A673 (cell line): ENCODE results near the gene AGT. TPM values are rescaled to one million over a fixed set of nuclear protein-coding genes. Genes with fewer than 3 reads are reported as not detected.

Experiments
- BruUV-seq: library from RNA; stranded (reverse); fragments of 400-500 nt; replicated peaks from 2 replicates; lab custom pipeline; 2021; lab: Mats Ljungman, UMichigan
- CTCF ChIA-PET: fragments of 300-600 bp; sonication (Branson Sonifier 250); formaldehyde crosslinking; loops from one replicate; lab custom pipeline; 2022; ENCODE audit warnings: antibody characterized with exemption; lab: Charles Lee
- POLR2A ChIA-PET: fragments of 300-600 bp; sonication (Branson Sonifier 250); formaldehyde crosslinking; loops from one replicate; lab custom pipeline; 2022; ENCODE audit warnings: antibody characterized with exemption; ENCODE audit not compliant: low non-redundant PET; lab: Charles Lee
- DNase-seq: peaks from one replicate; pipeline ENCODE4 v3.0.0-alpha.2; 2015; ENCODE audit warnings: low spot score
- H3K27ac ChIP-seq: fragments of 200-600 bp; sonication (generic); 2 replicates; pipeline ENCODE4 v1.5.1; 2016; ENCODE audit warnings: mixed run types, low read depth, mild to moderate bottlenecking, mixed read lengths, antibody characterized with exemption, low read length; ENCODE audit not compliant: poor library complexity, severe bottlenecking
- H3K27me3 ChIP-seq: fragments of 200-600 bp; sonication (generic); replicated peaks from 2 replicates; pipeline ENCODE4 v1.6.1; 2017; ENCODE audit warnings: mixed run types, low read depth, mild to moderate bottlenecking, mixed read lengths, antibody characterized with exemption, low read length; ENCODE audit not compliant: insufficient read depth, poor library complexity
- H3K36me3 ChIP-seq: fragments of 200-600 bp; sonication (generic); 2 replicates; pipeline ENCODE4 v1.6.1; 2016; ENCODE audit warnings: mixed run types, mild to moderate bottlenecking, mixed read lengths, antibody characterized with exemption, low read length; ENCODE audit not compliant: insufficient read depth, poor library complexity, severe bottlenecking
- H3K4me1 ChIP-seq: fragments of 200-600 bp; sonication (generic); 2 replicates; pipeline ENCODE4 v1.6.1; 2017; ENCODE audit warnings: mixed run types, mild to moderate bottlenecking, mixed read lengths, antibody characterized with exemption, low read length; ENCODE audit not compliant: insufficient read depth, poor library complexity, severe bottlenecking
- H3K4me3 ChIP-seq: fragments of 200-600 bp; sonication (generic); 2 replicates; pipeline ENCODE4 v1.5.1; 2016; ENCODE audit warnings: low read depth, mixed run types, mild to moderate bottlenecking, mixed read lengths, low read length; ENCODE audit not compliant: poor library complexity, severe bottlenecking
- H3K9me3 ChIP-seq: fragments of 200-600 bp; sonication (generic); 2 replicates; pipeline ENCODE4 v1.6.1; 2016; ENCODE audit warnings: mixed run types, low read depth, mild to moderate bottlenecking, mixed read lengths, antibody characterized with exemption, low read length; ENCODE audit not compliant: poor library complexity, severe bottlenecking
- EZH2 ChIP-seq: fragments of 200-600 bp; sonication (generic); IDR thresholded peaks from 2 replicates; pipeline ENCODE4 v1.6.1; 2017; ENCODE audit warnings: borderline replicate concordance, low read depth, mild to moderate bottlenecking, mixed read lengths, antibody characterized with exemption, low read length; ENCODE audit not compliant: poor library complexity, severe bottlenecking
- intact Hi-C: fragments of 100-400 bp; cut with micrococcal nuclease; formaldehyde crosslinking; loops from one replicate; pipeline ENCODE4 v1.10.0; 2022; ENCODE audit not compliant: unreplicated experiment
- total RNA-seq: library from RNA; stranded (reverse); gene quantifications from 2 replicates; pipeline ENCODE4 v1.2.3, GENCODE V29; 2021
- TF ChIP-seq, protein P1 (sequence below): fragments of 300-800, 200-600 bp; sonication (generic); conservative IDR thresholded peaks from 2 replicates; pipeline ENCODE4 v1.5.1; 2017; ENCODE audit warnings: low read depth, mild to moderate bottlenecking, antibody characterized with exemption, low read length, moderate library complexity, mixed read lengths

AGT gene
- total RNA-seq, 1 experiment from 2014 or later = not detected

- no peak for DNase-seq
- Histone ChIP-seq H3K36me3 (no peaks in the 10 kb centered on the region), H3K9me3 (no peaks in the 10 kb centered on the region), H3K4me3 (no peak overlapping the region), H3K27me3 (no peaks in the 10 kb centered on the region), H3K4me1 (no peaks in the 10 kb centered on the region), H3K27ac (no peak overlapping the region)
- TF ChIP-seq EZH2 = no peak
- TF ChIP-seq, protein P1, sequence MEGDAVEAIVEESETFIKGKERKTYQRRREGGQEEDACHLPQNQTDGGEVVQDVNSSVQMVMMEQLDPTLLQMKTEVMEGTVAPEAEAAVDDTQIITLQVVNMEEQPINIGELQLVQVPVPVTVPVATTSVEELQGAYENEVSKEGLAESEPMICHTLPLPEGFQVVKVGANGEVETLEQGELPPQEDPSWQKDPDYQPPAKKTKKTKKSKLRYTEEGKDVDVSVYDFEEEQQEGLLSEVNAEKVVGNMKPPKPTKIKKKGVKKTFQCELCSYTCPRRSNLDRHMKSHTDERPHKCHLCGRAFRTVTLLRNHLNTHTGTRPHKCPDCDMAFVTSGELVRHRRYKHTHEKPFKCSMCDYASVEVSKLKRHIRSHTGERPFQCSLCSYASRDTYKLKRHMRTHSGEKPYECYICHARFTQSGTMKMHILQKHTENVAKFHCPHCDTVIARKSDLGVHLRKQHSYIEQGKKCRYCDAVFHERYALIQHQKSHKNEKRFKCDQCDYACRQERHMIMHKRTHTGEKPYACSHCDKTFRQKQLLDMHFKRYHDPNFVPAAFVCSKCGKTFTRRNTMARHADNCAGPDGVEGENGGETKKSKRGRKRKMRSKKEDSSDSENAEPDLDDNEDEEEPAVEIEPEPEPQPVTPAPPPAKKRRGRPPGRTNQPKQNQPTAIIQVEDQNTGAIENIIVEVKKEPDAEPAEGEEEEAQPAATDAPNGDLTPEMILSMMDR = no peak
- intact Hi-C loops = no loop called here
- CTCF ChIA-PET = no interaction called here
- BruUV-seq = no TSS peak
- POLR2A ChIA-PET = interaction anchor here (0.6 kb wide), 1 partner anchor 199 kb away, joined by 3 read pairs; no protein-coding TSS in a partner anchor
Measured at GRCh38 chr1:230759369-230760065, 45.6 kb upstream of the AGT start.

GRCh38 chr1:230758709-230759368, 44.9 kb upstream of the AGT start:
- no TSS peak for BruUV-seq
- POLR2A ChIA-PET = no interaction called here
- DNase-seq = no peak
- CTCF ChIA-PET = no interaction called here
- Histone ChIP-seq H3K36me3 (no peaks in the 10 kb centered on the region), H3K27me3 (no peaks in the 10 kb centered on the region), H3K9me3 (no peaks in the 10 kb centered on the region), H3K27ac (no peak overlapping the region), H3K4me3 (no peak overlapping the region), H3K4me1 (no peaks in the 10 kb centered on the region)
- intact Hi-C loops = no loop called here
- no peak for TF ChIP-seq EZH2

- POLR2A ChIA-PET = no interaction called here
- intact Hi-C loops = no loop called here
- no peak for TF ChIP-seq EZH2
- TF ChIP-seq, protein P1 = no peak
- CTCF ChIA-PET = no interaction called here
- Histone ChIP-seq H3K36me3 (no peaks in the 10 kb centered on the region), H3K4me1 (no peaks in the 10 kb centered on the region), H3K4me3 (no peak overlapping the region), H3K27ac (no peak overlapping the region), H3K9me3 (no peaks in the 10 kb centered on the region), H3K27me3 (no peaks in the 10 kb centered on the region)
- BruUV-seq = no TSS peak
- no peak for DNase-seq
Measured at GRCh38 chr1:230757856-230758708, 44.2 kb upstream of the AGT start.
